ENCODE measurements around the gene MICAL3.
A peak's percentile ranks its signal among the peaks of the same experiment; 100 is the strongest.
"Not testable (repeated sequence)": the region's sequence is repeated elsewhere in the genome, so short reads cannot be mapped to it uniquely, and the experiment has no call there.

Gene MICAL3

GRCh38 chr22:18029686-18030267 is 5.4 kb upstream of the MICAL3 start:
- no peak for DNase-seq

- DNase-seq: no peak
Observed at GRCh38 chr22:18028817-18029527, 4.6 kb upstream of the MICAL3 start.

- not testable (repeated sequence) for DNase-seq
Observed at GRCh38 chr22:18025898-18026297, 1.5 kb upstream of the MICAL3 start.

- DNase-seq: peak; percentile 55
Observed at GRCh38 chr22:18024956-18025720, 777 bp upstream of the MICAL3 start.

- DNase-seq: peak; percentile 72
Observed at GRCh38 chr22:18023509-18024275, 669 bp downstream of the MICAL3 start.

GRCh38 chr22:18022876-18023275 is 1.5 kb downstream of the MICAL3 start:
- no peak for DNase-seq

- DNase-seq: no peak
Observed at GRCh38 chr22:18021431-18021830, 2.9 kb downstream of the MICAL3 start.

GRCh38 chr22:18020743-18021142 is 3.6 kb downstream of the MICAL3 start:
- not testable (repeated sequence) for DNase-seq

- no peak for DNase-seq
Observed at GRCh38 chr22:18013947-18014346, 10.4 kb downstream of the MICAL3 start.

GRCh38 chr22:18013436-18013835 is 10.9 kb downstream of the MICAL3 start:
- DNase-seq: no peak

GRCh38 chr22:18012531-18012930 is 11.8 kb downstream of the MICAL3 start:
- no peak for DNase-seq

- no peak for DNase-seq
Observed at GRCh38 chr22:18010266-18010665, 14.1 kb downstream of the MICAL3 start.

GRCh38 chr22:18008136-18008535 is 16.2 kb downstream of the MICAL3 start:
- no peak for DNase-seq

GRCh38 chr22:18005201-18005926 is 19.0 kb downstream of the MICAL3 start:
- no peak for DNase-seq

GRCh38 chr22:18001894-18002315 is 22.5 kb downstream of the MICAL3 start:
- not testable (repeated sequence) for DNase-seq

- peak; percentile 88 for DNase-seq
Observed at GRCh38 chr22:18001040-18001893, 23.1 kb downstream of the MICAL3 start.

- DNase-seq: peak; percentile 74
Observed at GRCh38 chr22:18000441-18001039, 23.8 kb downstream of the MICAL3 start.

GRCh38 chr22:17999851-18000250 is 24.5 kb downstream of the MICAL3 start:
- peak; percentile 69 for DNase-seq

GRCh38 chr22:17998913-17999312 is 25.4 kb downstream of the MICAL3 start:
- DNase-seq: no peak

GRCh38 chr22:17997456-17997855 is 26.9 kb downstream of the MICAL3 start:
- DNase-seq: no peak

- DNase-seq: not testable (repeated sequence)
Observed at GRCh38 chr22:17995256-17995655, 29.1 kb downstream of the MICAL3 start.

All from activated effector memory CD4-positive, alpha-beta T cell treated with anti-CD3 and anti-CD28 coated beads, Interleukin-2, amount 50 U/mL, for 16 hours (primary cell).